ENCODE data around the gene KCTD21.

DNA sequence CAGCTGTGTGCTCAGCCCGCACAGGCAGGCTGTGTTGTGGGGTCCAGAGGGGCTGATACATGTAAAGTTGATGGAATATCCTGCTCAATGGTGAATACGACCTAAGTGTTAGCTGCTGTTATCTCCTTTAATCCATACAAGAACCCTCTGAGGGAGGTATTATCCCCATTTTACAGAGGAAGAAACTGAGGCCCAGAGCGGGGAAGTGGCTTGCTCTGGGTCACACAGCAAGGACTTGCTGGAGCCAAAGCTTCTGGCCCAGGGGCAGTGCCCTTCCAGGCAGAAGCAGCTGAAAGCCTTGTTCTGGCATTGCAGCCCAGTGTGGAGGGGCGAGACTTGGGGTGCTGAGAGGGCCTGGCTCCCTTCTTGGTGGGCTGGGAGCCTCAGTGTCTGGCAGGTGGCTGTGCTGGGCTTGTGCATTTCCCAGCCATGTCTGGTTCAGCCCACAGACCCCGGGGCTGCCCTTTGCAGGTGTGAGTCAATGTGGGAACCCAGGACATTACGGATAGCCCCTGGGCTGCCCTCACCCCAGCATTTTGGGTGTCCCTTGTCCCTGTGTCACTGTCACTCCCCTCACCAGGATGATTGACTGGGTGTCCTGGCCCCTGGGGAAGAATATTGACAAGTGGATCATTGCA, 10.7 kb upstream of the KCTD21 start:
- no peak for TF ChIP-seq EZH2 (IDR thresholded peaks at IDR 0.05; ENCODE audit: insufficient read depth, poor library complexity, severe bottlenecking)
- no peak for TF ChIP-seq EZH2phosphoT487 (IDR thresholded peaks at IDR 0.05; ENCODE audit: insufficient read depth, low read depth)
